ELR (cell line): Measurements from ENCODE around the gene PPP1R36.
A peak's percentile ranks its signal among the peaks of the same experiment; 100 is the strongest.
"Not testable (repeated sequence)": the region's sequence is repeated elsewhere in the genome, so short reads cannot be mapped to it uniquely, and the experiment has no call there.

Source experiments
- DNase-seq: peaks from one replicate; pipeline ENCODE4 v3.0.0-alpha.2; 2015; ENCODE audit warnings: low read depth

Gene PPP1R36

DNA sequence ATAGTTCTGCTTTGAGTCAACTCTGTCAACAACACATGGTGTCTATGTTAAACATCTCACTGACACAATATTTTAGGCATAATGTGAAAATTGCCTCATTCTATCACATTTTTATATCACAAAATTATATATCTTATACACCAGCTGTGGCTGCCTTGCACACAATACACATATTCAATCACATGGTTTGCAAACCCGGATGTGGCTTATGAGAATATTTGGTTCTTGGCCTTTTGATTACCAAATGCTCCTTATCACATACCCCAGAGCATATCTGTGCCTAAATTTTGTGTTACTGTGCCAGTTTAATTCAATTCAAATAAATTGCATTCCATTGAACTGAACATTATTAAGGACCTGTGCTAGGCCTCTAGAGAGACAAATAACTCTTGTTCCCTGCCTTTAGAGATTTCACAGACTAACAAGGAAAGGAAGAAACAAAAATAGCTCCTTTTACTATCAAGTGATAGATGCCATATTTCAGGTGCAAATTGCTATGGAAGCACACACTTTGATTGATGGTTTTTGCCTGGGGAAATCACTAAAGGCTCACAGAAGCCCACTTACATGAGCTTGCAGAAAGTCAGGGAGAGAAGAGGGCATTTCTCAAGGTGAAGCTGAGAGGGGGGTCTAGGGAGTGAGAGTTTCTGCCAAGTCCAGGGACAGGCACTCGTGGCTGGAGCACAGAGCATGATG lies 63.4 kb downstream of the PPP1R36 start:
- DNase-seq, result no peak

DNA sequence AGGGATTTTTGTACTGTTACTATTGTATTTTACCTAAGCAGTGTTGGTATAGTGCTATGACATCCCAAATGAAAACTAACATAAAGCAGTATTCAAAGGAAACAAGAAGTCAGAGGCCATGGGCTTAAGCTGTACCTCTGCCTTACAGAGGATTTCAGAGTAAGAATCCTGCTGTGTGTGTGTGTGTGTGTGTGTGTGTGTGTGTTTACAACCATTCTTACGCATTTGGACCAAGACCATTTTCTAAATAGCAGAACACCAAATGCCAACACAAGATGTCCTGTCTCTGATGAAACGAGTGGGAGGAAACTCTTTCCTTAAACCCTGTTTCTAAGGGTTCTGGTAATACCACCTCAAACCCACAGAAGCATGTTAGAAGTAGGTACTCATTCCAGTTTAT lies 64.4 kb downstream of the PPP1R36 start:
- no peak for DNase-seq

GRCh38 chr14:64614805-64615391 lies 65.1 kb downstream of the PPP1R36 start:
- DNase-seq, result no peak

DNA sequence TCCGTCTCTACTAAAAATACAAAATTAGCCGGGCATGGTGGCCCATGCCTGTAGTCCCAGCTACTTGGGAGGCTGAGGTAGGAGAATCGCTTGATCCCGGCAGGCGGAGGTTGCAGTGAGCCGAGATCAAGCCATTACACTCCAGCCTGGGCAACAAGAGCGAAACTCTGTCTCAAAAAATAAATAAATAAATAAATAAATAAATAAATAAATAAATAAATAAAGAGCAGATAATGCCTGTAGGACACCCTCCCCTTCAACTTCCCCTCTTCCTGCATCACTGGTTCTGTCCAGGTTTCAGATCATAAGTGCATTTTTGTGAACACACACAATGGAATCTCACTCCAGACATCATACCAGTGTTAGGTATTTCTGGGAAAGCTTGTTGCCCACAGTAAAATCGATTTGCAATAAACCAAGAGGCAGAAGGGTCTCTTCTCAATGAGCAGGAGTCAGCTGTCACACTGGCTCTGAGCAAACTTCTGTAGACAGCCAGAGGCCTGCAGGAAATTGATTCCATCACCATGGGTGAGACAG lies 68.2 kb downstream of the PPP1R36 start:
- DNase-seq, result not testable (repeated sequence)

GRCh38 chr14:64620910-64621309 lies 71.1 kb downstream of the PPP1R36 start:
- DNase-seq, result no peak

- DNase-seq, result no peak
Measured at GRCh38 chr14:64623554-64624165, 73.9 kb downstream of the PPP1R36 start.

DNA sequence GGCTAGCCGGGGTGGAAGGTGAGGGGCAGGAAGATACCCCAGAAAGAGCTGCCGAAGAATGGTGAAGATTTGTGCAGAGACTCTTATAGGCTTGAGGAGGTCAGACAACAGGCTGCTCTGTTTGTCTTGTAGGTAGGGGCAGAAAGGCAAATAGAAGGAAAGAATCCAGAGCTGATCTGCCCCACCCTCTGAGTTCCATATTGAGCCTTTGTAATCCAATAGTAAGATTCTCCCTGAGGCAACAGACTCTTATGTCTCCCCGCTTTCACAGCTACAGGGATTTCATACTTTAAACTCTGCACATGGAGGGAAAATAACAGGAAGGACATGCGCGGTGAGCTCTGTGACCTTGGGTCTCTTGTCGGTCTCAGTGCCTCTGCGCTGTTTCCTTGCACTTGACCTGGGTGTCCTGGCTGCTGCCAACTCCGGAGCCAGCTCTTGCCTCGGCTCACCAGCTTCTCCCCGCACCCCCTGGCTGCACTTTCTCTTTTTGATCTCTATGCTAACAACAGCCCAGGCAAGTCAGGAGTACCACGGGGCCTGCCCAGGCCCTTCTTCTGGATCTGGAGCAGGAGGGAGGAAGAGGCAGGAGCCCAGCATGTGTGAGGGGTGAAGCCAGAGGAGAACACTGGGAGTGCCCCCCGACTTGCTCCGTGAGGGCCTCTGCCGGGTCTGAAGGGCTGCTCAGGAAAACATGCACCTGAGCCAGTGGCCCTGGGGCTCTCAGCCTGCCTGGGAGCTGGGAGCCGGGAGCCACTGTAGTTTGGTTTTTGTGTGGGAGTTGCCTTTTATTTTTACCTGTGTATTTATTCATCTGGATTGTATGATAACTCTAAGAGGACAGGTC lies 75.8 kb downstream of the PPP1R36 start:
- no peak for DNase-seq

GRCh38 chr14:64628940-64629408 lies 79.2 kb downstream of the PPP1R36 start:
- peak; percentile 91 for DNase-seq

GRCh38 chr14:64630778-64631177 lies 81.0 kb downstream of the PPP1R36 start:
- DNase-seq, result no peak

DNA sequence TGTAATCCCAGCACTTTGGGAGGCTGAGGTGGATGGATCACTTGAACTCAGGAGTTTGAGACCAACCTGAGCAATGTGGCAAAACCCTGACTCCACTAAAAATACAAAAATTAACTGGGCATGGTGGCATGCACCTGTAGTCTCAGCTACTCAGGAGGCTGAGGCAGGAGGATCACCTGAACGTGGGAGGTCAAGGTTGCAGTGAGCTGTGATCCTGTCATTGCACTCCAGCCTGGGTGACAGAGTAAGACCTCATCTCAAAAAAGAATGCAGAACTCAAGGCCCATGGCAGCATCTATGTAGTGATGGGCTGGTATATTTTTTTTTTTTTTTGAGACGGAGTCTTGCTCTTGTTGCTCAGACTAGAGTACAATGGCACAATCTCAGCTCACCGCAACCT lies 81.5 kb downstream of the PPP1R36 start:
- not testable (repeated sequence) for DNase-seq

DNA sequence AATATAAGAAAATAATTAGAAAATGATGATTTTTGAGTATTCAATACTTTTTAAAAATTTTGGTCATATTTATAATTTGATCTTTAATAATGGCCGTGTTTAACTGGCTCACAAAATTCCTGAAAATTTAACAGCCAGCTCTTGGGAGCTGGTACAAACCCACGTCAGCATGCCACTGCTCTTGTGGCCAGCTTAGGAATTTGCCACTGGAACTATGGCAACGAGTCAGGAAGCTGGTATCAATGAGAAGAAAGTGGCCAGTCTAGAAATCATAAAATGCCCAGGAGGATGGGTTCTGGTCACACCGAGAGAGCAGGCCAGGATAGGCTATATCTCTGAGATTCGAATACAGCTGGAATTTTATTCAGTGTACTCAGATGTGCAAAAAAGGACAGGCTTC lies 82.3 kb downstream of the PPP1R36 start:
- no peak for DNase-seq

DNA sequence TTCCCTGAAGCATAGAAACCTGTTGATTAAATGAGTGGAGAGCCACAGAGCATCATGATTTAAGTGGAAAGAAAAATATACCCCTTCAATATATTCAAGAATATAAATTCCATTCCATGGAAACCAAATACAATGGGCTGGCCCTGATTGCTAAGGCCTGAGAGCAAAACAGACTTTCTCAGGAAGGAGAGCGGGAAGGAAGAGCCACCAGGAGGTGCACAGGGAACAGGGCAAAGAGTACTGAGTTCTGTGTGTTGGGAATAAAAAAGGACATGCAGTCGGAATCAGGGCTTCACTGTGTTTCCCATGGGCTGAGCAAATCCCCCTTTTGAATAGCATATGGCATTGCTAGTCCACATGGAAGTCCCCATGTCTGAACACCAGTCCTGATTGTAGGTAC lies 84.8 kb downstream of the PPP1R36 start:
- DNase-seq, result no peak

- DNase-seq, result peak; percentile 68
Measured at GRCh38 chr14:64636208-64636979, 86.6 kb downstream of the PPP1R36 start.

- DNase-seq, result no peak
Measured at GRCh38 chr14:64636980-64637429, 87.2 kb downstream of the PPP1R36 start.

GRCh38 chr14:64637735-64638473 lies 88.1 kb downstream of the PPP1R36 start:
- DNase-seq, result no peak

DNA sequence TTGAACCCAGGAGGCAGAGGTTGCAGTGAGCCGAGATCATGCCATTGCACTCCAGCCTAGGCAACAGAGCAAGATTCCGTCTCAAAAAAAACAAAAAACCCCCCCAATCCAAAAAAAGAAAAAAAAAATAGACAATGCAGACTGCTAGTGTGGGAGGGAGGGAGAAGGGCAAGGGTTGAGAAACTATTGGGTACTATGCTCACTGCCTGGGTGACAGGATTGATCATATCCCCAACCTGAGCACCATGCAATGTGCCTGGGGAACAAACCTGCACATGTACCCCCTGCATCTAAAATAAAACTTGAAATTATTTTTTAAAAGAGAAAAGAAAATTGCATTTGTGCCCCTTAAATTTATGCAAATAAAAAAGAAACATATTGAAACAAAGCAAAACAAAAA lies 88.9 kb downstream of the PPP1R36 start:
- no peak for DNase-seq
